CD14-positive monocyte (primary cell): ENCODE data around the gene DNMT3A. TPM values are rescaled to one million over a fixed set of nuclear protein-coding genes. Genes with fewer than 3 reads are reported as not detected.

Source experiments
- DNase-seq, 3 donors: peaks; one replicate each; pipeline ENCODE4 v3.0.0-alpha.2; 2011 to 2022
- H2AFZ ChIP-seq: 2 replicates; pipeline ENCODE4 v1.6.0; 2012; ENCODE audit warnings: mild to moderate bottlenecking, low read depth, low read length, inconsistent platforms; ENCODE audit not compliant: insufficient read depth, poor library complexity, severe bottlenecking
- H3K27ac ChIP-seq, 2 donors: 1 replicate in 1 of 2; 2 replicates in 1 of 2; pipeline ENCODE4 v1.5.1; 2012 to 2013; ENCODE audit warnings: low read length in 2 of 2, control low read depth in 1 of 2, inconsistent platforms in 1 of 2, low read depth in 1 of 2, mild to moderate bottlenecking in 1 of 2
- H3K27me3 ChIP-seq, 2 donors: one replicate each; pipeline versions ENCODE4 v1.6.0 to v1.6.1; 2011 to 2013; ENCODE audit warnings: low read length in 2 of 2; ENCODE audit not compliant: control insufficient read depth in 2 of 2, insufficient read depth in 2 of 2
- H3K36me3 ChIP-seq, 2 donors: replicated peaks in 1 of 2; 1 replicate in 1 of 2; 2 replicates in 1 of 2; pipeline versions ENCODE4 v1.5.1 to v1.6.1; 2012 to 2013; ENCODE audit warnings: low read length in 2 of 2, control low read depth in 1 of 2, inconsistent platforms in 1 of 2, mild to moderate bottlenecking in 1 of 2; ENCODE audit not compliant: insufficient read depth in 2 of 2, control insufficient read depth in 1 of 2
- H3K4me1 ChIP-seq, 2 donors: 1 replicate in 1 of 2; 2 replicates in 1 of 2; pipeline versions ENCODE4 v1.5.1 to v1.6.1; 2012 to 2013; ENCODE audit warnings: low read length in 2 of 2, control low read depth in 1 of 2, inconsistent platforms in 1 of 2, mild to moderate bottlenecking in 1 of 2, moderate library complexity in 1 of 2; ENCODE audit not compliant: insufficient read depth in 2 of 2, control insufficient read depth in 1 of 2
- H3K4me2 ChIP-seq: replicated peaks from 2 replicates; pipeline ENCODE3; 2012; ENCODE audit warnings: low read length, moderate library complexity, mild to moderate bottlenecking; ENCODE audit not compliant: poor library complexity, severe bottlenecking; ENCODE audit errors: extremely low read depth
- H3K4me3 ChIP-seq, 3 experiments: fragments of 200-600 bp in 1 of 3; sonication (generic) in 1 of 3; replicated peaks in 1 of 3; 1 replicate in 2 of 3; 2 replicates in 1 of 3; pipeline ENCODE4 v1.5.1; 2011 to 2013; ENCODE audit warnings: low read length in 3 of 3, mild to moderate bottlenecking in 3 of 3, control low read depth in 2 of 3, low read depth in 2 of 3, inconsistent platforms in 1 of 3, moderate library complexity in 1 of 3
- H3K79me2 ChIP-seq: 2 replicates; pipeline ENCODE4 v1.6.0; 2012; ENCODE audit warnings: mild to moderate bottlenecking, control low read depth, inconsistent platforms, low read length, moderate library complexity; ENCODE audit not compliant: insufficient read depth
- H3K9ac ChIP-seq: 2 replicates; pipeline ENCODE4 v1.6.0; 2017; ENCODE audit warnings: low read length, mild to moderate bottlenecking; ENCODE audit not compliant: insufficient read depth, poor library complexity, severe bottlenecking
- H3K9me3 ChIP-seq, 2 donors: replicated peaks in 1 of 2; 1 replicate in 1 of 2; 2 replicates in 1 of 2; pipeline versions ENCODE4 v1.5.1 to v1.6.1; 2012 to 2013; ENCODE audit warnings: low read length in 2 of 2, control low read depth in 1 of 2; ENCODE audit not compliant: control insufficient read depth in 1 of 2, insufficient read depth in 1 of 2
- H4K20me1 ChIP-seq: 2 replicates; pipeline ENCODE4 v1.6.0; 2012; ENCODE audit warnings: mild to moderate bottlenecking, low read length, control low read depth, moderate library complexity; ENCODE audit not compliant: insufficient read depth
- H3K27ac Mint-ChIP-seq, 7 donors: one replicate each; pipeline ENCODE4 v1.8.0; 2020; ENCODE audit warnings: mild to moderate bottlenecking in 7 of 7, mixed read lengths in 7 of 7, moderate library complexity in 6 of 7, inconsistent platforms in 2 of 7
- H3K27me3 Mint-ChIP-seq, 3 donors: one replicate each; pipeline ENCODE4 v1.8.0; 2021 to 2022; ENCODE audit warnings: low read depth in 3 of 3, mild to moderate bottlenecking in 3 of 3, mixed read lengths in 3 of 3, moderate library complexity in 3 of 3, inconsistent platforms in 1 of 3
- H3K36me3 Mint-ChIP-seq, 2 donors: one replicate each; pipeline ENCODE4 v1.8.0; 2020; ENCODE audit warnings: mixed read lengths in 2 of 2, inconsistent platforms in 1 of 2, mild to moderate bottlenecking in 1 of 2
- H3K4me1 Mint-ChIP-seq: one replicate; pipeline ENCODE4 v1.8.0; 2020; ENCODE audit warnings: mild to moderate bottlenecking, mixed read lengths
- H3K4me3 Mint-ChIP-seq, 2 donors: one replicate each; pipeline ENCODE4 v1.8.0; 2020; ENCODE audit warnings: mild to moderate bottlenecking in 2 of 2, mixed read lengths in 2 of 2, moderate library complexity in 1 of 2
- H3K9me3 Mint-ChIP-seq, 7 donors: one replicate each; pipeline ENCODE4 v1.8.0; 2020 to 2022; ENCODE audit warnings: mixed read lengths in 7 of 7, mild to moderate bottlenecking in 6 of 7, moderate library complexity in 6 of 7, inconsistent platforms in 2 of 7
- CTCF ChIP-seq: fragments of 200-600 bp; IDR thresholded peaks from one replicate; pipeline ENCODE4 v1.8.0; 2022; ENCODE audit warnings: antibody characterized with exemption, mild to moderate bottlenecking
- WGBS: methylation state at CpG from one replicate; pipeline ENCODE4 v1.1.5; 2013; ENCODE audit warnings: missing lambda C conversion rate; ENCODE audit not compliant: insufficient coverage; 5-methylcytosine and 5-hydroxymethylcytosine counted together
- intact Hi-C, 2 donors: fragments of 100-400 bp; cut with micrococcal nuclease; formaldehyde crosslinking; loops; one replicate each; pipeline versions ENCODE4 v1.15.0 to v1.15.1; 2023
- polyA plus RNA-seq, 3 donors: library from polyadenylated mRNA; depleted of rRNA in 1 of 3; unstranded in 2 of 3; stranded (reverse) in 1 of 3; fragments of 300-500 nt in 2 of 3; fragments of >200 nt in 1 of 3; fragmentation: Illumina TruSeq in 2 of 3; gene quantifications; 1 replicate in 2 of 3; 2 replicates in 1 of 3; pipeline ENCODE4 v1.2.3, GENCODE V29; 2012 to 2021

DNMT3A gene
- polyA plus RNA-seq, 3 donors = 1.7 to 7.9 (median 2.7) TPM

- peak in 2 of 3 donors; percentile 18 to 30 for DNase-seq
- H3K4me1 ChIP-seq = peaks cover 37 to 42% of the 10 kb centered on the region in 2 donors
- H3K27me3 ChIP-seq = no peaks in the 10 kb centered on the region
- TF ChIP-seq CTCF = no peak
- H3K27ac ChIP-seq = peak overlapping the region; percentile 27 to 69
- no peaks in the 10 kb centered on the region for H3K9me3 ChIP-seq
- no peaks in the 10 kb centered on the region for H3K79me2 ChIP-seq
- peak overlapping the region in 1 of 3 experiments; percentile 51 for H3K4me3 ChIP-seq
- peak overlapping the region; percentile 55 for H3K9ac ChIP-seq
- 30% methylated on average over 2 of the region's 13 CpGs for WGBS
- Mint-ChIP-seq H3K27ac (peak overlapping the region in 6 of 7 donors; percentile 40 to 91 (median 79)), H3K27me3 (peaks cover 0 to 8% (median 0%) of the 10 kb centered on the region in 3 donors), H3K4me3 (peak overlapping the region in 1 of 2 donors; percentile 67), H3K36me3 (peaks cover 26 to 28% of the 10 kb centered on the region in 2 donors), H3K4me1 (peaks cover 44% of the 10 kb centered on the region), H3K9me3 (no peaks in the 10 kb centered on the region)
- H4K20me1 ChIP-seq = no peaks in the 10 kb centered on the region
- peak overlapping the region; percentile 34 for H2AFZ ChIP-seq
- peak overlapping the region; percentile 62 for H3K4me2 ChIP-seq
- peaks cover 0 to 19% of the 10 kb centered on the region in 2 donors for H3K36me3 ChIP-seq
- intact Hi-C loops = loop anchor here (5.0 kb wide), 1 partner anchor 37 kb away; no protein-coding TSS in a partner anchor
Observed at GRCh38 chr2:25314514-25315315, 27.0 kb downstream of the DNMT3A start.

GRCh38 chr2:25313711-25314513 lies 27.8 kb downstream of the DNMT3A start:
- no peak for TF ChIP-seq CTCF
- H3K27me3 ChIP-seq = no peaks in the 10 kb centered on the region
- H3K9me3 ChIP-seq = no peaks in the 10 kb centered on the region
- 97% methylated on average over 14 of the region's 27 CpGs for WGBS
- peaks cover 0 to 8% (median 0%) of the 10 kb centered on the region in 3 donors for H3K27me3 Mint-ChIP-seq
- H3K36me3 ChIP-seq = peaks cover 0 to 19% of the 10 kb centered on the region in 2 donors
- no peak overlapping the region for H3K27ac ChIP-seq
- H3K79me2 ChIP-seq = no peaks in the 10 kb centered on the region
- no peak overlapping the region for H2AFZ ChIP-seq
- peak overlapping the region in 1 of 7 donors; percentile 54 for H3K27ac Mint-ChIP-seq
- H3K9me3 Mint-ChIP-seq = no peaks in the 10 kb centered on the region
- peak overlapping the region; percentile 62 for H3K4me2 ChIP-seq
- intact Hi-C loops = loop anchor here in 1 of 2 donors (5.0 kb wide), 1 partner anchor 37 kb away; no protein-coding TSS in a partner anchor
- H3K4me3 Mint-ChIP-seq = no peak overlapping the region
- H3K4me1 Mint-ChIP-seq = peaks cover 51% of the 10 kb centered on the region
- H3K4me3 ChIP-seq = no peak overlapping the region
- H4K20me1 ChIP-seq = peaks cover 4% of the 10 kb centered on the region
- no peak for DNase-seq
- peaks cover 37 to 46% of the 10 kb centered on the region in 2 donors for H3K4me1 ChIP-seq
- peaks cover 25 to 35% of the 10 kb centered on the region in 2 donors for H3K36me3 Mint-ChIP-seq
- no peak overlapping the region for H3K9ac ChIP-seq
